Endodermal cell (in vitro differentiated cells): ENCODE measurements around the gene P3H1. TPM values are rescaled to one million over a fixed set of nuclear protein-coding genes. Genes with fewer than 3 reads are reported as not detected.
A peak's percentile ranks its signal among the peaks of the same experiment; 100 is the strongest.

Source experiments
- DNase-seq: peaks from one replicate; pipeline ENCODE4 v3.0.0-alpha.2; 2017
- H3K27ac ChIP-seq: 2 replicates; pipeline ENCODE4 v1.5.1; 2013; ENCODE audit warnings: mild to moderate bottlenecking, low read depth, low read length, moderate library complexity
- H3K27me3 ChIP-seq: 2 replicates; pipeline ENCODE4 v1.6.1; 2013; ENCODE audit warnings: mild to moderate bottlenecking, low read length, moderate library complexity; ENCODE audit not compliant: insufficient read depth, control insufficient read depth, poor library complexity, severe bottlenecking
- H3K36me3 ChIP-seq: 2 replicates; pipeline ENCODE4 v1.7.0; 2013; ENCODE audit warnings: mild to moderate bottlenecking, low read length, moderate library complexity; ENCODE audit not compliant: control insufficient read depth, insufficient read depth
- H3K4me1 ChIP-seq: one replicate; pipeline ENCODE4 v1.7.0; 2013; ENCODE audit warnings: low read length; ENCODE audit not compliant: control insufficient read depth, insufficient read depth
- H3K4me3 ChIP-seq: 2 replicates; pipeline ENCODE4 v1.5.1; 2013; ENCODE audit warnings: mild to moderate bottlenecking, low read length, moderate library complexity
- H3K9ac ChIP-seq: 2 replicates; pipeline ENCODE4 v1.6.1; 2013; ENCODE audit warnings: mild to moderate bottlenecking, low read length, moderate library complexity; ENCODE audit not compliant: poor library complexity, severe bottlenecking; ENCODE audit errors: extremely low read depth
- H3K9me3 ChIP-seq: 2 replicates; pipeline ENCODE4 v1.6.1; 2013; ENCODE audit warnings: mild to moderate bottlenecking, low read length, moderate library complexity; ENCODE audit not compliant: control insufficient read depth
- H3K27ac Mint-ChIP-seq: 2 replicates; pipeline ENCODE4 v1.8.0; 2020; ENCODE audit warnings: mixed read lengths
- H3K27me3 Mint-ChIP-seq: 2 replicates; pipeline ENCODE4 v1.8.0; 2021; ENCODE audit warnings: mild to moderate bottlenecking, mixed read lengths; ENCODE audit not compliant: insufficient read depth
- H3K36me3 Mint-ChIP-seq: 2 replicates; pipeline ENCODE4 v1.8.0; 2020; ENCODE audit warnings: low read depth, mixed read lengths
- H3K4me1 Mint-ChIP-seq: 2 replicates; pipeline ENCODE4 v1.8.0; 2020; ENCODE audit warnings: mixed read lengths
- H3K4me3 Mint-ChIP-seq: 2 replicates; pipeline ENCODE4 v1.8.0; 2020; ENCODE audit warnings: mild to moderate bottlenecking, moderate library complexity, mixed read lengths
- H3K9me3 Mint-ChIP-seq: 2 replicates; pipeline ENCODE4 v1.8.0; 2020; ENCODE audit warnings: mild to moderate bottlenecking, mixed read lengths
- CTCF ChIP-seq: fragments of 200-600 bp; sonication (generic); conservative IDR thresholded peaks from 2 replicates; pipeline ENCODE4 v1.5.0; 2021; ENCODE audit warnings: antibody characterized with exemption, mild to moderate bottlenecking
- WGBS, 2 experiments: methylation state at CpG; one replicate each; pipeline versions ENCODE4 v1.1.5 to v1.1.7; 2013; ENCODE audit warnings: missing lambda C conversion rate in 2 of 2, mixed read lengths in 1 of 2; ENCODE audit not compliant: insufficient coverage in 1 of 2, insufficient read length in 1 of 2; 5-methylcytosine and 5-hydroxymethylcytosine counted together
- total RNA-seq, 2 donors: library from RNA; stranded (reverse); fragmentation: NEBNext Ultra II Directional in 1 of 2; extraction: Animal tissue kit (Norgen Biotek cat#: 25700) in 1 of 2; gene quantifications; 2 replicates in 1 of 2; 3 replicates in 1 of 2; pipeline ENCODE4 v1.2.1, GENCODE V29; 2021

P3H1 gene
- total RNA-seq, 2 donors from 2014 or later = 51.7 to 68.3 TPM

DNA sequence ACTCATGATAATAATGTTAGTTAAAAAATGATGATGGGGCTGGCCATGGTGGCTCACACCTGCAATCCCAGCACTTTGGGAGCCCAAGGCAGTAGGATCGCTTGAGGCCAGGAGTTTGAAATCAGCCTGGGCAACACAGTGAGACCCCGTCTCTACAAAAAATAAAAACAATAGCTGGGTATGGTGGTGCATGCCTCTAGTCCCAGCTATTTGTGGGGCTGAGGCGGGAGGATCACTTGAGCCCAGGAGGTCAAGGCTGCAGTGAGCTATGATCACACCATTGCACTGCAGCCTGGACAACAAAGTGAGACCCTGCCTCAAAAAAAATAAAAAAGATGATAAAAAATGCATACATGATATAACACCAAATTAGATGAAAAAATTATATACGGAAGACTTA is 5.3 kb downstream of the P3H1 start:
- Histone ChIP-seq H3K4me3 (no peak overlapping the region), H3K27me3 (no peaks in the 10 kb centered on the region), H3K9ac (no peak overlapping the region), H3K36me3 (peaks cover 46% of the 10 kb centered on the region), H3K9me3 (no peaks in the 10 kb centered on the region), H3K27ac (no peak overlapping the region), H3K4me1 (no peaks in the 10 kb centered on the region)
- no peak for TF ChIP-seq CTCF
- H3K4me1 Mint-ChIP-seq = peaks cover 2% of the 10 kb centered on the region
- no peaks in the 10 kb centered on the region for H3K9me3 Mint-ChIP-seq
- no peaks in the 10 kb centered on the region for H3K27me3 Mint-ChIP-seq
- no peak overlapping the region for H3K27ac Mint-ChIP-seq
- DNase-seq = no peak
- H3K4me3 Mint-ChIP-seq = no peak overlapping the region
- H3K36me3 Mint-ChIP-seq = peaks cover 27% of the 10 kb centered on the region
- 86 to 95% methylated on average over 3 of the region's 4 CpGs for WGBS, 2 experiments

DNA sequence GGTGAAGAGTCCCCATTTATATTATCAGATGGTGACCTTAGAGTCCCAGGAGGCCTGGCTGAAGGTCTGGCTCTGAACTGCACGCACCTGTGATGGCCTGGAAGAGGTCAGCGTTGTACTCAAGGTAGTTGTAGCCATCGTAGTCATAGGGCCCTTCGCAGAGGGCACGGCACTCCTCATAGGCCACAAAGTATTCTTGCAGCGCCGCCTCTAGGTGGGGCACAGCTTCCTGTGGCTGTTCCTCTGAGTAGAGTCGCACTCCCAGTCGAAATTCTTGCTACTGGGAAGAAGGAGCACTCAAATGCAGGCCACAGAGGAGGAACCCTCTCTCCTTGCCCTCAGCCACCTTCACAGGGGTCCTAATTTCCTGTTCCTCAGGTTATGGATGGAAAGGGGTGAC is 7.7 kb downstream of the P3H1 start:
- peaks cover 50% of the 10 kb centered on the region for H3K36me3 Mint-ChIP-seq
- no peaks in the 10 kb centered on the region for H3K27me3 Mint-ChIP-seq
- Histone ChIP-seq H3K4me1 (no peaks in the 10 kb centered on the region), H3K4me3 (no peak overlapping the region), H3K36me3 (peaks cover 71% of the 10 kb centered on the region), H3K9ac (no peak overlapping the region), H3K27me3 (no peaks in the 10 kb centered on the region), H3K27ac (no peak overlapping the region), H3K9me3 (no peaks in the 10 kb centered on the region)
- TF ChIP-seq CTCF = peak; percentile 53
- no peak overlapping the region for H3K4me3 Mint-ChIP-seq
- H3K4me1 Mint-ChIP-seq = no peaks in the 10 kb centered on the region
- H3K27ac Mint-ChIP-seq = no peak overlapping the region
- DNase-seq = peak; percentile 80
- H3K9me3 Mint-ChIP-seq = no peaks in the 10 kb centered on the region
- WGBS, 2 experiments = 84 to 91% methylated on average over 7 to 9 of the region's 9 CpGs

DNA sequence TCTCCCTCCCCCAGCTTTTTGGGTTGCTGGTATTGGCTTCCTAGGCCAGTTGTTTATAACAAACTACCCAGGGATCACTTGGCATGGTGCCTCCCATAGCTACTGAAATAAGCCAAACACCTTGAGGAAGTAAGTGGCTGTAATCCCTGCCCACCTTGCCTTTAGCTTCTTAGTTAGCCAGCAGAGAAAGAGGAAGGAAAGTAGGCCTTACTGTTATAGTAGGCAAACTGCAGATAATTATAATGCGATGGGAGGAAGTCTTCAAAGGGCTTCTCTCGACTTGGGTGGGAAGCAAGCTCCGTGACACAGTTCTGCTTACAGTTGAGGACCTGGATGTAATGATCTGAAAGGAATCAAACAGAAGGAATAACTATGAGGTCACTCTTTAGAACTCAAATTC is 8.2 kb downstream of the P3H1 start:
- Mint-ChIP-seq H3K27me3 (no peaks in the 10 kb centered on the region), H3K36me3 (peaks cover 55% of the 10 kb centered on the region), H3K4me1 (no peaks in the 10 kb centered on the region), H3K9me3 (no peaks in the 10 kb centered on the region), H3K4me3 (no peak overlapping the region), H3K27ac (no peak overlapping the region)
- no peaks in the 10 kb centered on the region for H3K27me3 ChIP-seq
- H3K9ac ChIP-seq = no peak overlapping the region
- no peak for DNase-seq
- H3K36me3 ChIP-seq = peaks cover 75% of the 10 kb centered on the region
- no peaks in the 10 kb centered on the region for H3K4me1 ChIP-seq
- no peak overlapping the region for H3K4me3 ChIP-seq
- TF ChIP-seq CTCF = no peak
- no peaks in the 10 kb centered on the region for H3K9me3 ChIP-seq
- no peak overlapping the region for H3K27ac ChIP-seq
- whole genome bisulfite sequencing, 2 experiments = 93 to 100% methylated on average over 3 of the region's 3 CpGs
